Measurements from ENCODE around the gene DHX34.
"Not testable (repeated sequence)": the region's sequence is repeated elsewhere in the genome, so short reads cannot be mapped to it uniquely, and the experiment has no call there.

Gene DHX34

DNA sequence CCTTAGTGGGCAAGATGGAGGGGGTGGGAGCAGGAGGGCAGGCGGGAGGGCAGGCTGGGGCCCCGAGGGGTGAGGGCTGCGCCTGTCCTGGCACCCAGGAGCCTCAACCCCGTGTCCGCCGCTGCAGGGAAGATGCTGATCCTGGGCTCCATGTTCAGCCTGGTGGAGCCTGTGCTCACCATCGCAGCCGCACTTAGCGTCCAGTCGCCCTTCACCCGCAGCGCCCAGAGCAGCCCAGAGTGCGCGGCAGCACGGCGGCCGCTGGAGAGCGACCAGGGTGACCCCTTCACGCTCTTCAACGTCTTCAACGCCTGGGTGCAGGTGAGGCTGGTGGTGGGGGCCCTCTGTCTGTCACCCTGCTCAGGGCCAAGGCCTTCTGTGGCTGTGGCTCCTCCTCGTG is 23.5 kb downstream of the DHX34 start:
- DNase-seq = no peak

DNA sequence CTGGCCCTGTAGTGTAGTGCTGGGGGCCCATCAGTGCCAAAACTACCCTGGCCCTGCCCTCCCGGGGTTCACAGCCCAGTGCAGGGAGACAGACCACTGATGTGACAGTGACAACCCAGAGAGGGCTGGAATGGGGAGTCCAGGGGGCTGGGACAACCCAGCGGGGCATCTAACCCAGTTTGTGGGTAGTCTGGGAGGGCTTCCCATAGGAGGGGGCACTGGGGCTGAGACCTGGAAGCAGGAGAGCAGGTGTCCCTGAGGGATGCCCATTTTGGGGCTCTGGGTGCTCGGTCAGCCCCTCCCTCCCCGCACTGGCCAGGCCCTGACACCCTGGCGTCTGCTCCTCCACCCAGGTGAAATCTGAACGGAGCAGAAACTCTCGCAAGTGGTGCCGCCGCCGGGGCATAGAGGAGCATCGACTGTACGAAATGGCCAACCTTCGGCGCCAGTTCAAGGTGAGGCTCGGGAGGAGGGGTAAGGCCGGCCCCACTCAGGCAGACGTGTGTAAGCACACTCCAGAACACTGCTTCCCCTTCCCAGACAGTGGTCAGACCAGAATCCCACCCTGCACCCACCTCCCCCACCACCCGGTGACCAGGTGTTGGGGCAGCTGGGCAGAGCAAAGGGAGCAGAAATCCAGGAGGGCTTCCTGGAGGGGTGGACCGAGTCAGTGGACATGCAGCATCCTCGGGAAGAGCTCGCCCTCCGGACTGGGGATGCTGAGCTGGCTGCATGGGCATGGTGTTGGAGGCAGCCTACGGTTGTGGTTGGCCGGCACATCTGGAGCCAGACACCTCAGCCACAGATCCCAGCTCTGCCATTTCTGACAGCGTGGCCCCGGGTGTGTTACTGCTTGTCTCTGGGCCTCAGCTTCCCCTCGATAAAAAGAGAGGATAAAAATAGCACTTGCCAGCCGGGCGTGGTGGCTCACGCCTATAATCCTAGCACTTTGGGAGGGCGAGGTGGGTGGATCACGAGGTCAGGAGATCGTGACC is 24.4 kb downstream of the DHX34 start:
- no peak for DNase-seq

DNA sequence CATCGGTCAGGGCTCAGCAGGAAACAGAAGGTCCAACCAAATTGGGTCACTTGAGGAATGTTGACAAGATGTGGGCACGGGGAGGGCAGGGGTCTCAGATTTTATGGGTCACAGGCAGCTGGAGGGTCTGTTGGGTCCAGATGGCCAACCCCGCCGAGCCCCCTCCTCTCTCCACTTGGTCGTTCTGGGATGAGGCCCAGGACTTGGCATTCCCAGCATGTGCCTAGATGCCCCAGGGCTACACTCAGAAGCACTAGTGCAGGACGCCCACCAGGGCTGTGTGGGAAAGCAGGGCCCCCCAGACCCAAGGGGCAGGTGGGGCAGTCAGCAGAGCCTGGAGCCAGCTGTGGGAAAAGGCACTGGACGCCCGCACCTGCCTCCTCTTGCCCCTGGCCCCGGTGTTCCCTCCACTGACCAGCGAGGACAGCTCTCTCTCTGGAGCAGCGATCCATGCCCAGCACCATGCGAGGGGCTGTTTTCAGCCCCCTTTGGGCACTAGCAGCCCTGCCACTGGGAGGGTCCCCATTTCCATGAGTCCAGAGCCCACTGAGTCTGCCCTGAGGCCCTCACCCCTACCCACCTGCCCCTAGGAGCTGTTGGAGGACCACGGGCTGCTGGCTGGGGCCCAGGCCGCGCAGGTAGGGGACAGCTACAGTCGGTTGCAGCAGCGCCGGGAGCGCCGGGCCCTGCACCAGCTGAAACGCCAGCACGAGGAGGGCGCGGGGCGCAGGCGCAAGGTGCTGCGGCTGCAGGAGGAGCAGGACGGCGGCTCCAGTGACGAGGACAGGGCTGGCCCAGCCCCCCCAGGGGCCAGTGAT is 26.0 kb downstream of the DHX34 start:
- no peak for DNase-seq

DNA sequence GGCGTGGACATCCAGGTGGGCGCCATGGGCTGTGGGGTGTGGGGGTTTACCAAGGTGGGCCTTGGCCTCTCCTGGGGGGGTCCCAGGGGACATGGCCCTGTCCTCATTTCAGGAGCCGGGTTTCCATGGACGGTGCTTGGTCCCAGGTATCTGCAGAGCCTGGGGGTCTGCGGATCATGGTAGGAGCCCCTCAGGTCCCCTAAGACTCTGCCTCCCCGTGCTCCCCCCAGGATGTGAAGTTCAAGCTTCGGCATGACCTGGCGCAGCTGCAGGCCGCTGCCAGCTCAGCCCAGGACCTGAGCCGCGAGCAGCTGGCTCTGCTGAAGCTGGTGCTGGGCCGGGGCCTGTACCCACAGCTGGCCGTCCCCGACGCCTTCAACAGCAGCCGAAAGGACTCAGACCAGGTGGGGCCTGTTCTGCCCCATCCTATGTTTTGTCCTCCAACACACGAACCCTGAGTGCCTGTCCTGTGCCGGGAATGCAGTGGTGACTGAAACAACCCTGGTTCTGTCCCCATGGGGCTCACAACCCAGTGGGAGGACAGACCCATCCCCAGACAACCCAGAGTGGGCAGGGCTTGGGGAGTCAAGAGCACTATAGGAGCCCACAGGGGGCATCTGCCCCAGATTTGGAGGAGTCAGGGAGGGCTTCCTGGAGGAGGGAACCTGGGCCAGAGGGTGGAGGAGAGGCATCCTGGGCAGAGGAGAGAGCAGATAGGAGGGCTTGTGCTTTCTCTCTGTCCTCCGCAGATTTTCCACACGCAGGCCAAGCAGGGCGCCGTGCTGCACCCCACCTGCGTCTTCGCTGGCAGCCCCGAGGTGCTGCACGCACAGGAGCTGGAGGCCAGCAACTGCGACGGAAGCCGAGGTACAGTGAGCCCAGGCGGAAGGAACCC is 26.8 kb downstream of the DHX34 start:
- no peak for DNase-seq

DNA sequence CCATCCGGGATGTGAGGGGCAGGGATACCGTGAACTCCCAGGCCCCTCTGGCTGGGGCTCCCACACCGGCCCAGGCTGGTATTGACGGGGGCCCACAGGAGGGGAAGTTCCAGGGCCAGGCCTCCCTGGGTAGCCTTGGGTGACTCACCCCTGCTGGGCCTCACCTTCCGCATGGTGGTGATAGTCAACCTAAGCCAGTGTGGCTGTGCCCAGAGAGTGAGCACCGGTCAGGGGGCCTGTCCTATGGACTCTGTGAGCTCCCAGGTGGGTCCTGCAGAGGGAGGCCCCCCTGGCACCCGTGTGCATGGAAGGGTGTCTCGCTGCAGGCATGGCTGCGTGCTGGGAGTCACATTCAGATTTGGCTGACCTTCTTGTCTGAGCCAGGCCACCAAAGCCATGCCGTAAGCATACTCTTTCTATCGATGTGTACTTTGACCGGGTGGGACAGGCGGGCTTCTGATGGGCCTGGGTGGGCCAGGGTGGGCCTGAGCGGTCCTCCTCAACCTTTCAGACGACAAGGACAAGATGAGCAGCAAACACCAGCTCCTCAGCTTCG is 27.6 kb downstream of the DHX34 start:
- no peak for DNase-seq

DNA sequence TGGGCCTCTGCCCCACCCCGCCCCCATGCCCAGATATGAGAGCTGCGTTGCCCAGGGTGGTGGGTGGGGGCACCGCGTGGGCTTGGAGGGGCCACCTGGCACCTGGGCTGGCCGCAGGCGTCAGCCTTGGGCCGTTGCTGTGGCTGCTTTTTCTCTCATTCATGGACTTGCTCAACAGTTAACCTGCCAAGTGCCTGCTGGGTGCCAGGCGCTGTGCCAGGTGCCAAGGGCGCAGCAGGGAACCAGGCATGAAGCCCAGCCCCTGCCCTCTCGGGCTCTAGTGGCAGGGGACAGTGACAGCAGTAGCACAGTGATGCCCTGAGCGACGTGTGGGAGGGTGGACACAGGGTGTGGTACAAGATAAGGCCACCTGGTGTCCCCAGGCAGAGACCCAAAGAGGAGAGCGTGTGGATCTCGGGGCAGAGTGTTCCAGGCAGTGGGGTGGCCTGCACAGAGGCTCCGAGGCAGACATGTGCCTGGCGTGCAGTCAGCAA is 28.1 kb downstream of the DHX34 start:
- no peak for DNase-seq

DNA sequence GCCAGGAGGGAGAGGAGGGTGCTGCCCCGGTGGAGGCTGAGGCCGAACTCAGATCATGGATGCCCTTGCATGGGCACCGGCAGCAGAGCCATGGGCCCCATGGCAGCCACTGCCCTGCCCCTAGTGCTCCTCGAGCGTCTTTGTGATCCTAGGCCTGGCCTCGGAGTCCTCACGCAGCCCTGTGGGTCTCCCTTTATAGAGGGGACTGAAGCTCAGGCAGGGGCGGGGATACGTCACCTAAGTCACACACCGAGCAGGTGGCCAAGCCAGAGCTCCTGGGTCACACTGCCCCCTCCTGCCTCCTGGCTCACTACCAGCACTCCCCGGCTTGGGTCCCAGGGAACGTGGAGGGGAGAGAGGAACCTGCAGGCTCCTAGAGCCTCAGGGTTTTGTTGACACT is 28.7 kb downstream of the DHX34 start:
- no peak for DNase-seq

DNA sequence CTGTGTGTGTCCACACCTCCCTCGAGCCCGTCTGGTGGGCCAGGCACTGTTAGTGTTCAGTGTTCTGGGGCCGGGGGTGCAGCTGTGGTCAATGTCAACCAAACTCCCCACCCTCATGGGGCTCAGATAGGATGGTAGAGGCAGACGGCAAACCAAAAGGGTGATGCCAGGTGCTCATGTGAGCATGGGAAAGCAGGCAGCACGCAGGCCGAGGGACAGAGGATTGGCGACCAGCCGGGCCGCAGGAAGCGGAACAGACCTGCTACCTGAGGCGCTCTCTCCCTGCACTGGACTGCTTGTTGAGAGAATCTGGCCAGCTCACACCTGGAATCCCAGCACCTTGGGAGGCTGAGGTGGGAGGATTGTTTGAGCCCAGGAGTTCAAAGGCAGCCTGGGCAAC is 29.1 kb downstream of the DHX34 start:
- no peak for DNase-seq

DNA sequence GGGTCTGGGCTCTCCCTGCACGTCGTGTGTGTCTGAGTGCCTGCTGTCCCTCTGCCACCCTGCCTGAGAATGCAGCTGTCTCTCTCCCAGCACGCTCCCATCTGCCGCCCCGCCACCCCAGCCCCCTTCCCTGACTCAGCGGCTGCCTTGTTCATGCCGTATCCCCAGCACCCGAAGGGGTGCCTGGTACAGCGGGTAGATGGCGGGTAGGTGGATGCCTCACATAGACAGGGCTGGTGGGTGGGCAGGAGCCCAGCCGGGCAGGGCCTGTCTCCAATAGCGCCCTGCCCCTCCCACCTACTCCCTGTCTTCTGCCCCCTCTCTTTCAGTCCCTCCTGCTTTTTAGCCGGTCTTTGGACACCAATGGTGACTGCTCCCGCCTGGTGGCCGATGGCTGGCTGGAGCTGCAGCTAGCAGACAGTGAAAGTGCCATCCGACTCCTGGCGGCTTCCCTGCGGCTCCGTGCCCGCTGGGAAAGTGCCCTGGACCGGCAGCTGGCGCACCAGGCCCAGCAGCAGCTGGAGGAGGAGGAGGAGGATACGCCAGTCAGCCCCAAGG is 30.3 kb downstream of the DHX34 start:
- DNase-seq = no peak

DNA sequence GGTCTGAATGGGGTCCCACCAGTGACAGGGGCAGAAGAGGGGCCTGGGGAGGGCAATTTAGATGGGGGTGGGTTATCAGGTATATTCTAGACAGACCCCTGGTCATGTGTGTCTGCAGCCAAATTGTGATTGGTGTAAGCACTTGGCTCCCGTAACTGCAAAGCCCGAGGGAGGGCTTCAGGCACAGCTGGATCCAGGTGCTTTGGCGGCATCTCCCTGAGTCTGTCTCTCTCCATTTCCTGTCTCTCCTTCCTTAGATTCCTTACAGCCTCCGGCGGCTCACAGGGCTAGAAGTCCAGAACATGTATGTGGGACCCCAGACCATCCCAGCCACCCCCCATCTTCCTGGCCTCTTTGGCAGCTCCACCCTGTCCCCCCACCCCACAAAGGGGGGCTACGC is 31.4 kb downstream of the DHX34 start:
- no peak for DNase-seq

DNA sequence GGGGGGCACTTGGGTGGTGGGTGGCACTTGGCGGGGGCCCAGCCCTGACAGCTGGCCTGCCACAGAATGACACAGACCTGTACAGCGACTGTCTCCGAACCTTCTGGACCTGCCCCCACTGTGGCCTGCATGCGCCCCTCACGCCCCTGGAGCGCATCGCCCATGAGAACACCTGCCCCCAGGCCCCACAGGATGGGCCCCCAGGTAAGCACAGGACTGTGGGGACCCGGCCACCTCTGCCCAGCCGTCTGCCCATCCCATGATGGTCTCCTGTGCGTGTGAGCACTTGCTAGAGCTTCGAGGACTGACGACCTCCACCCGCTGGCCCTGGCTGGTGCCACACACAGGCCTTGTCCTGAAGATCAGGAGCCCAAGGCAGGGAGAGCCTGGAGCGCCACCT is 32.0 kb downstream of the DHX34 start:
- DNase-seq = no peak

DNA sequence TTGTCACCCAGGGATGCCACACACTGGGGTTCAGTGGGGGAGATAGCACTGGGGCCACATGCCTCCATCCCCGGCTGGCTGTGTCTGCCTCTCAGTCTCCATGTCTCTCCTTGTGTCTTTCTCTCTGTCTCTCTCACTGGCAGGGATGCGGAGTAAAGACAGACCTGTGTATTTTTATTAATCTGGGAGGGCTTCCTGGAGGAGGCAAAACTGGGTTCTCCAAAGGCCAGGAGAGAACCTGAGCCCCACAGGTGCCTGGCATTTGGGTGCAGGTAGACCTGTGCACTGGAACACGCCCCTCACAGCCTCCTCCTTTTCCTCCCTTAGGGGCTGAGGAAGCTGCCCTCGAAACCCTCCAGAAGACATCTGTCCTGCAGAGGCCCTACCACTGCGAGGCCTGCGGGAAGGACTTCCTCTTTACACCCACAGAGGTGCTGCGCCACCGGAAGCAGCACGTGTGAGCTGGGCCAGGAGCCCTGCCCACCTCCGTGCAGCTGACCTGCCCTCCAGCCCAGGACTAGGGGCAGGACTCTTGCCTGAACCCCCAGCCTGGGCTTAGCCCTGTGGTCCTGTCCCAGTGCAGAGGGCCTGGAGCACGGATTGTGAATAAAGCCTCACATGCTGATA is 32.7 kb downstream of the DHX34 start:
- no peak for DNase-seq

DNA sequence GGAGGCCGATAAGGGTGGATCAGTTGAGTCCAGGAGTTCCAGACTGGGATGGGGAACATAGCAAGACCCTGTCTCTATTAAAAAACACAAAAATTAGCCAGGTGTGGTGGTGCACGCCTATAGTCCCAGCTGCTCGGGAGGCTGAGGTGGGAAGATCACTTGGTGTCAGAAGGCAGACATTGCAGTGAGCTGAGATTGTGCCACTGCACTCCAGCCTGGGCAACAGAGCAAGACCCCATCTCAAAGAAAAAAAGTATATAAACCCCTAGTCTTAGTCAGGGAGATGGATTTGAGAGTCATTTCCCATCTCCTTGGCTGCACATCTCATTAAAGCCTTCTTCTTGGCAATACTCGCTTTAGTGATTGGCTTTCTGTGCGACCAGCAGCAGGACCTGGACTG is 34.8 kb downstream of the DHX34 start:
- not testable (repeated sequence) for DNase-seq

DNA sequence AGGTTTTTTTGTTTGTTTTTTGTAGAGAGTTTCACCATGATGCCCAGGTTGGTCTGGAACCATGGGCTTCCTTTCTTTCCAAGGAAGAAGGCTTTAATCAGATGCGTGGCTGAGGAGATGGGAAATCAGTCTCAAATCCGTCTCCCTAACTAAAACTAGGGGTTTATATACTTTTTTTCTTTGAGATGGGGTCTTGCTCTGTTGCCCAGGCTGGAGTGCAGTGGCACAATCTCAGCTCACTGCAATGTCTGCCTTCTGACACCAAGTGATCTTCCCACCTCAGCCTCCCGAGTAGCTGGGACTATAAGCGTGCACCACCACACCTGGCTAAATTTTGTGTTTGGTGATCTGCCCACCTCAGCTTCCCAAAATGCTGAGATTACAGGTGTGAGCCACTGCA is 35.4 kb downstream of the DHX34 start:
- DNase-seq = not testable (repeated sequence)

DNA sequence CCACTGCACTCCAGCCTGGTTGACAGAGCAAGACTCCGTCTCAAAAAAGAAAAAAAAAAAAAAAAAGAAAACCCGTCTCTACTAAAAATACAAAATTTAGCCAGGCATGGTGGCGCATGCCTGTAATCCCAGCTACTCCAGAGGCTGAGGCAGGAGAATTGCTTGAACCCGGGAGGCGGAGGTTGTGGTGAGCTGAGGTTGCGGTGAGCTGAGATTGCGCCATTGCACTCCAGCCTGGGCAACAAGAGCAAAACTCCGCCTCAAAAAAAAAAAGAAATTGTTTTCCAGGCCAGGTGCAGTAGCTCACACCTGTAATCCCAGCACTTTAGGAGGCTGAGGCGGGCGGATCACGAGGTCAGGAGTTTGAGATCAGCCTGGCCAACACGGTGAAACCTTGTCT is 37.5 kb downstream of the DHX34 start:
- not testable (repeated sequence) for DNase-seq

DNA sequence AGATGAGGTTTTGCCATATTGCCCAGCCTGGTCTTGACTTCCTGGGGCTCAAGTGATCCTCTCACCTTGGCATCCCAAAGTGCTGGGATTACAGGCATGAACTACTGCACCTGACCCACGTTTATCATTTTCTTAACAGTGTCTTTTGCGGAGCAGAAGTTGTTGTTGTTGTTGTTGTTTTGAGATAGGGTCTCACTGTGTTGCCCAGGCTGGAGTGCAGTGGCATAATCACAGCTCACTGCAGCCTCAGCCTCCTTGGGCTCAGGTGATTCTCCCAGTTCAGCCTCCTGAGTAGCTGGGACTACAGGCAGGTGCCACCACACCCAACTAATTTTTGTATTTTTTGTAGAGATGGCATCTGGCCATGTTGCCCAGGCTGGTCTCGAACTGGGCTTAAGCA is 38.5 kb downstream of the DHX34 start:
- DNase-seq = not testable (repeated sequence)

DNA sequence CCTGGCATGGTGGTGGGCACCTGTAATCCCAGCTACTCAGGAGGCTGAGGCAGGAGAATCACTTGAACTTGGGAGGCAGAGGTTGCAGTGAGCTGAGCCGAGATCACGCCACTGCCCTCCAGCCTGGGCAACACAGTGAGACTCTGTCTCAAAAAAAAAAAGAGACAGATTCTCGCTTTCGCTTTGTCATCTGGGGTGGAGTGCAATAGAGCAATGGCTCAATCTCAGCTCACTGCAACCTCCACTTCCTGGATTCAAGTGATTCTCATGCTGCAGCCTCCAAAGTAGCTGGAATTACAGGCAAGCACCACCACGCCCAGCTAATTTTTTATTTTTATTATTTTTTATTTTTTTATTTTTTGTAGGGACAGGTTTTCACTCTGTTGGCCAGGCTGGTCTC is 39.6 kb downstream of the DHX34 start:
- DNase-seq = not testable (repeated sequence)

DNA sequence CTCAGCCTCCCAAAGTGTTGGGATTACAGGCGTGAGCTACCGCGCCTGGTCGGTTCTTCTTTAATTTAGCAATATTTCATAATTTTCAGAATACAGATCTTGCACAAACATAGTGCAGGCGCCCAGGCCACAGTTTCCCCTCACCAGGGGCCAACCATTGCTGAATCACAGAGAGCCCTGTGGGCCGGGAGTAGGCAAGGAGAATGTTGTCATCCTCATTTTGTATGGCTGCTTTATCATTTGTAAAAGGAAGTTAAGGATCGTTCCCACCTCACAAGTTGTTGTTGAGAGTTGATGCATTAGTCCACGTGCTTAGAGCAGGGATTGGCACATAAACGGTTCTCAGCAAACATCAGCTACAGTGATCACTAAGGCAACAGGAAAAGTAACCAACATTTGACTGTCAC is 40.0 kb downstream of the DHX34 start:
- DNase-seq = no peak

DNA sequence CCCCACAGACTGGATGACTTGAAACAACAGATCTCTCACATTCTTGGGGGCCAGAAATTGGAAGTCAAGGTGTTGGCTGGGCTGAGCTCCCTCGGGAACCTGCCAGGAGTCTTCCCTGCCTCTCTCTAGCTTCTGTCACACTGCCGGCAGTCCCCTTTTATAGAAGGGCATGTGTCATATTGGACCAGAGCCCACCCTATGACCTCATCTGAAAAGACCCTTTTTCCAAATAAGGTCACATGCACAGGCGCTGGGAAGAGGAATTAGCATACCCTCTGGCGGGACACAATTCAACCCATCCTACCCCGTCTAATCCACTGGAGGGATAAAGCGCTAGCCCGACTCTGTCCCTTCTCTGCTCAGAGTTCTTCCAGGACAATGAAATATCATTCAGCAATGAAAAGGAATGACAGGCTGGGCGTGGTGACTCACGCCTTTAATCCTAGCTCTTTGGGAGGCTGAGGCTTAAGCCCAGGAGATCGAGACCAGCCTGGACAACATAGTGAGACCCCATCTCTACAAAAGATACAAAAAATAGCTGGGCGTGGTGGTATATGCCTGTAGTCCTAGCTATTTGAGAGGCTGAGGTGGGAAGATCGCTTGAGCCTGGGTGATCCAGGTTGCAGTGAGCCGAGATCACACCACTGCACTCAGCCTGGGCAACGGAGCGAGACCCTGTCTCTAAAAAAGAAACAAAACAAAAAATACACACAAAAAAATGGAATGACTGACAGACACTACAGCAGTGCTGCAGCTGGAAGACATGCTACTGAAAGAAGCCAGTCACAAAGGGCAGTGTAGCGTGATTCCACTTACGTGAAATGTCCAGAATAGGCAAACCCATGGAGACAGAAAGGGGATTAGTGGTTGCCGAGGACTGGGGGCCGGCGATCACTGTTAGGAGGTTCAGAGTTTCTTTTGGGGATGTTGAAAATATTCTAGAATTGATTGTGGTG is 41.7 kb downstream of the DHX34 start:
- no peak for DNase-seq

DNA sequence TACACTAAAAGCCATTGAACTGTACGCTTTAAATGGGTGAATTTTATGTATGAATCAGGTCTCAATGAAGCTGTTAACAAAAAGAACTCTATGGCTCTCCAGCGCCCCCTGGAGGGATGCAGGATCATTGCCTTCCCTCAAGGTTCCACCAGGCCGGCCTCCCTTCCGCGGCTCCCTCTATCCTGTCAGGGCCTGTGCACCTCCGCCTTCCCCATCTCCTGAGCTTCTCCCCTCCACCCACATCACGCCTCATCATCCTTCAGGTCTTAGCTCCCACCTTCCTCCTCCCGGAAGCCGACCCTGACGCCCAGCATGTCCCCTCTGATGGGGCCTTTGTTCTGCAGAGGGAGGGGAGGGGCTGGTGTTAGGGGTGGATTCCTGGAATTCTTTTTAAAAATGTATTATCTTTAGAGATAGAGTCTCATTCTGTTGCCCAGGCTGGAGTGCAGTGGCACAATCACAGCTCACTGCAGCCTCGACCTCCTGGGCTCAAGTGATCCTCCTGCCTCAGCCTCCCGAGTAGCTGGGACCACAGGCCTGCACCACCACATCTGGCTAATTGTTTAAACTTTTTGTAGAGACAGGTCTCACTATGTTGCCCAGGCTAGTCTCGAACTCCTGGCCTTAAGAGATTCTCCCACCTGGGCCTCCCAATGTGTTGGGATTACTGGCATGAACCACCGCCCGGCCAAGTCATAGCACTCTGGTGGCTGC is 42.6 kb downstream of the DHX34 start:
- no peak for DNase-seq
